Fibroblast of lung (primary cell): Measurements from ENCODE around the gene EWSR1. TPM values are rescaled to one million over a fixed set of nuclear protein-coding genes. Genes with fewer than 3 reads are reported as not detected.

Source experiments
- DNase-seq, 2 donors: peaks; one replicate each; pipeline versions ENCODE4 v3.0.0 to v3.0.0-alpha.2; 2010; ENCODE audit warnings: low read depth in 2 of 2
- H2AFZ ChIP-seq: 2 replicates; pipeline ENCODE4 v1.5.1; 2012; ENCODE audit warnings: low read length, control low read depth, inconsistent platforms
- H3K27ac ChIP-seq: 2 replicates; pipeline ENCODE4 v1.5.1; 2011; ENCODE audit warnings: low read length, control low read depth; ENCODE audit not compliant: insufficient read depth
- H3K27me3 ChIP-seq: 2 replicates; pipeline ENCODE4 v1.5.1; 2011; ENCODE audit warnings: mild to moderate bottlenecking, low read length; ENCODE audit not compliant: control insufficient read depth, insufficient read depth
- H3K36me3 ChIP-seq: 2 replicates; pipeline ENCODE4 v1.5.1; 2011; ENCODE audit warnings: low read length; ENCODE audit not compliant: control insufficient read depth, insufficient read depth
- H3K4me1 ChIP-seq: 2 replicates; pipeline ENCODE4 v1.5.1; 2011; ENCODE audit warnings: low read length; ENCODE audit not compliant: control insufficient read depth, insufficient read depth; ENCODE audit errors: extremely low read depth
- H3K4me2 ChIP-seq: 2 replicates; pipeline ENCODE4 v1.5.1; 2011; ENCODE audit warnings: low read length, control low read depth; ENCODE audit not compliant: insufficient read depth; ENCODE audit errors: extremely low read depth
- H3K4me3 ChIP-seq, 4 experiments: fragments of 200-600 bp in 1 of 4; sonication (generic) in 1 of 4; replicated peaks in 1 of 4; 2 replicates each; pipeline ENCODE4 v1.5.1; 2011 to 2016; ENCODE audit warnings: low read length in 4 of 4, low read depth in 3 of 4, mild to moderate bottlenecking in 3 of 4, control low read depth in 2 of 4, inconsistent platforms in 1 of 4, mixed read lengths in 1 of 4; ENCODE audit not compliant: insufficient read depth in 1 of 4; ENCODE audit errors: control extremely low read depth in 1 of 4
- H3K79me2 ChIP-seq: 2 replicates; pipeline ENCODE4 v1.5.1; 2012; ENCODE audit warnings: mild to moderate bottlenecking, low read length, inconsistent platforms; ENCODE audit not compliant: control insufficient read depth, insufficient read depth
- H3K9ac ChIP-seq: 2 replicates; pipeline ENCODE4 v1.5.1; 2011; ENCODE audit warnings: mild to moderate bottlenecking, low read length, control low read depth; ENCODE audit not compliant: insufficient read depth
- H3K9me3 ChIP-seq: 2 replicates; pipeline ENCODE4 v1.5.1; 2012; ENCODE audit warnings: low read depth, low read length; ENCODE audit not compliant: control insufficient read depth, insufficient read depth
- H4K20me1 ChIP-seq: 2 replicates; pipeline ENCODE4 v1.5.1; 2011; ENCODE audit warnings: low read length; ENCODE audit not compliant: control insufficient read depth, insufficient read depth; ENCODE audit errors: extremely low read depth
- CTCF ChIP-seq, 2 donors: IDR thresholded peaks in 1 of 2; conservative IDR thresholded peaks in 1 of 2; 1 replicate in 1 of 2; 2 replicates in 1 of 2; pipeline ENCODE4 v1.5.1; 2011 to 2012; ENCODE audit warnings: low read length in 2 of 2, control low read depth in 1 of 2, inconsistent platforms in 1 of 2, low read depth in 1 of 2, mild to moderate bottlenecking in 1 of 2
- EZH2 ChIP-seq: IDR thresholded peaks from 2 replicates; pipeline ENCODE4 v1.5.1; 2012; ENCODE audit warnings: low read length, control low read depth, mild to moderate bottlenecking; ENCODE audit errors: missing control alignments
- polyA plus RNA-seq, 2 donors: library from polyadenylated mRNA; depleted of rRNA in 1 of 2; stranded (reverse) in 1 of 2; unstranded in 1 of 2; fragments of >200 nt; gene quantifications; 2 replicates each; pipeline ENCODE4 v1.2.1, GENCODE V29; 2011 to 2012; ENCODE audit warnings: missing spikeins in 1 of 2
- total RNA-seq: library from RNA; depleted of rRNA; stranded (reverse); fragments of >200 nt; gene quantifications from 2 replicates; pipeline ENCODE4 v1.2.1, GENCODE V29; 2014

EWSR1 gene
- total and polyA plus RNA-seq, 2 donors (not counting 1 experiment from before 2014, with no cell fraction given) = 150 to 172 TPM

GRCh38 chr22:29331213-29331612 lies 63.1 kb downstream of the EWSR1 start:
- no peak overlapping the region for H3K4me2 ChIP-seq
- peaks cover 8% of the 10 kb centered on the region for H3K4me1 ChIP-seq
- peaks cover 12% of the 10 kb centered on the region for H3K36me3 ChIP-seq
- no peak overlapping the region for H3K4me3 ChIP-seq
- H3K27ac ChIP-seq = no peak overlapping the region
- TF ChIP-seq EZH2 = no peak
- TF ChIP-seq CTCF (conservative IDR thresholded peaks at IDR 0.05 in 1 of 2, IDR thresholded peaks at IDR 0.05 in 1 of 2; ENCODE audit: low read depth in 1 of 2, low read length in 2 of 2) = no peak
- H2AFZ ChIP-seq = no peak overlapping the region
- H4K20me1 ChIP-seq = no peaks in the 10 kb centered on the region
- H3K9me3 ChIP-seq = no peaks in the 10 kb centered on the region
- no peaks in the 10 kb centered on the region for H3K27me3 ChIP-seq
- no peak for DNase-seq
- H3K79me2 ChIP-seq = no peaks in the 10 kb centered on the region
- H3K9ac ChIP-seq = no peak overlapping the region

GRCh38 chr22:29331658-29332300 lies 63.7 kb downstream of the EWSR1 start:
- Histone ChIP-seq H3K36me3 (peaks cover 10% of the 10 kb centered on the region), H3K9me3 (no peaks in the 10 kb centered on the region), H3K27ac (no peak overlapping the region), H3K79me2 (no peaks in the 10 kb centered on the region), H2AFZ (no peak overlapping the region), H3K4me2 (no peak overlapping the region), H3K4me3 (no peak overlapping the region), H3K4me1 (peaks cover 8% of the 10 kb centered on the region), H3K27me3 (no peaks in the 10 kb centered on the region), H4K20me1 (no peaks in the 10 kb centered on the region), H3K9ac (no peak overlapping the region)
- DNase-seq = no peak
- TF ChIP-seq EZH2 = no peak
- no peak for TF ChIP-seq CTCF (conservative IDR thresholded peaks at IDR 0.05 in 1 of 2, IDR thresholded peaks at IDR 0.05 in 1 of 2; ENCODE audit: low read depth in 1 of 2, low read length in 2 of 2)

- Histone ChIP-seq H3K9me3 (no peaks in the 10 kb centered on the region), H2AFZ (no peak overlapping the region), H3K79me2 (no peaks in the 10 kb centered on the region), H3K36me3 (peaks cover 8% of the 10 kb centered on the region), H4K20me1 (no peaks in the 10 kb centered on the region), H3K9ac (no peak overlapping the region), H3K4me1 (peaks cover 8% of the 10 kb centered on the region), H3K27me3 (no peaks in the 10 kb centered on the region), H3K27ac (no peak overlapping the region), H3K4me3 (no peak overlapping the region), H3K4me2 (no peak overlapping the region)
- no peak for TF ChIP-seq EZH2
- TF ChIP-seq CTCF (conservative IDR thresholded peaks at IDR 0.05 in 1 of 2, IDR thresholded peaks at IDR 0.05 in 1 of 2; ENCODE audit: low read depth in 1 of 2, low read length in 2 of 2) = no peak
- no peak for DNase-seq
Observed at GRCh38 chr22:29332886-29333496, 64.9 kb downstream of the EWSR1 start.
